HepG2 (cell line): Measurements from ENCODE around the gene CACTIN. TPM values are rescaled to one million over a fixed set of nuclear protein-coding genes. Genes with fewer than 3 reads are reported as not detected.
A peak's percentile ranks its signal among the peaks of the same experiment; 100 is the strongest.

Experiments
- ATAC-seq: fragments of 200-7000 bp; cut with Tn5 transposase; 3 replicates; pipeline ENCODE4 v1.9.1; 2020; ENCODE audit warnings: mild to moderate bottlenecking, moderate library complexity
- BruUV-seq: library from RNA; stranded (reverse); fragments of 400-500 nt; replicated peaks from 2 replicates; lab custom pipeline; 2021; lab: Mats Ljungman, UMichigan
- CTCF ChIA-PET: fragments of 300-600 bp; formaldehyde crosslinking; extraction: SDS; loops from one replicate; lab custom pipeline; 2021; ENCODE audit warnings: low total read pairs, inconsistent platforms, low intra/inter-chr PET ratio; lab: Yijun Ruan, JAX
- POLR2A ChIA-PET: fragments of 350-600 bp; sonication (Branson Sonifier 250); formaldehyde crosslinking; loops from one replicate; lab custom pipeline; 2020; ENCODE audit warnings: antibody characterized with exemption, inconsistent platforms; lab: Yijun Ruan, JAX
- DNase-seq: peaks from one replicate; pipeline ENCODE4 v3.0.0-alpha.2; 2015; ENCODE audit warnings: low spot score
- FAIRE-seq: peaks from 3 replicates; lab custom pipeline; 2011; peaks lifted over from hg19 to GRCh38; lab: Jason Lieb, UNC
- H2AFZ ChIP-seq: one replicate; pipeline ENCODE4 v1.6.1; 2011; ENCODE audit warnings: low read length, inconsistent platforms
- H3K27ac ChIP-seq: fragments of 300-600 bp; 3 replicates; pipeline ENCODE4 v1.8.0; 2011; ENCODE audit warnings: mixed run types, mild to moderate bottlenecking, mixed read lengths, low read length, inconsistent platforms; ENCODE audit not compliant: insufficient read depth; ENCODE audit errors: extremely low read length
- H3K27me3 ChIP-seq, 2 experiments: fragments of 200-600 bp in 1 of 2; 2 replicates in 1 of 2; 3 replicates in 1 of 2; pipeline versions ENCODE4 v1.6.0 to v1.8.0; 2011; ENCODE audit warnings: low read length in 2 of 2, mild to moderate bottlenecking in 2 of 2, moderate library complexity in 2 of 2, inconsistent platforms in 1 of 2; ENCODE audit not compliant: insufficient read depth in 2 of 2, control insufficient read depth in 1 of 2
- H3K36me3 ChIP-seq, 2 experiments: fragments of 200-600 bp in 1 of 2; replicated peaks in 1 of 2; 2 replicates in 1 of 2; 3 replicates in 1 of 2; pipeline versions ENCODE4 v1.5.1 to v1.8.0; 2011; ENCODE audit warnings: low read length in 2 of 2, inconsistent platforms in 1 of 2; ENCODE audit not compliant: insufficient read depth in 2 of 2, control insufficient read depth in 1 of 2
- H3K4me1 ChIP-seq: 2 replicates; pipeline ENCODE4 v1.5.1; 2012; ENCODE audit warnings: low read length, inconsistent platforms; ENCODE audit not compliant: insufficient read depth
- H3K4me2 ChIP-seq: 2 replicates; pipeline ENCODE4 v1.6.0; 2011; ENCODE audit warnings: low read depth, low read length, inconsistent platforms
- H3K4me3 ChIP-seq, 3 experiments: fragments of 200-600 bp in 1 of 3; sonication (generic), shearing (Covaris generic) in 1 of 3; replicated peaks in 1 of 3; 2 replicates each; pipeline ENCODE4 v1.5.1; 2011 to 2016; ENCODE audit warnings: low read length in 3 of 3, inconsistent platforms in 2 of 3, low read depth in 2 of 3, mild to moderate bottlenecking in 2 of 3, control low read depth in 1 of 3, mixed read lengths in 1 of 3; ENCODE audit not compliant: insufficient read depth in 1 of 3
- H3K79me2 ChIP-seq: one replicate; pipeline ENCODE4 v1.6.1; 2011; ENCODE audit warnings: low read length, inconsistent platforms; ENCODE audit not compliant: insufficient read depth
- H3K9ac ChIP-seq: 2 replicates; pipeline ENCODE4 v1.6.0; 2011; ENCODE audit warnings: mild to moderate bottlenecking, low read depth, low read length, inconsistent platforms; ENCODE audit not compliant: insufficient read depth
- H3K9me3 ChIP-seq: 2 replicates; pipeline ENCODE4 v1.5.1; 2012; ENCODE audit warnings: mild to moderate bottlenecking, low read length
- H4K20me1 ChIP-seq: 2 replicates; pipeline ENCODE4 v1.6.0; 2011; ENCODE audit warnings: inconsistent platforms, mild to moderate bottlenecking, low read length, moderate library complexity; ENCODE audit not compliant: insufficient read depth
- ETV6 ChIP-seq: sonication (generic); formaldehyde crosslinking; conservative IDR thresholded peaks from 2 replicates; pipeline ENCODE4 v1.4.0; 2020; ENCODE audit warnings: missing genetic modification reagents
- RAD21 ChIP-seq: fragments of 450-650 bp; formaldehyde crosslinking; IDR thresholded peaks from 2 replicates; pipeline ENCODE4 v1.5.0; 2020; ENCODE audit warnings: mild to moderate bottlenecking
- STAG1 ChIP-seq: sonication (generic); formaldehyde crosslinking; IDR thresholded peaks from 2 replicates; pipeline ENCODE4 v1.4.0; 2020; ENCODE audit warnings: missing genetic modification reagents
- whole genome bisulfite sequencing: methylation state at CpG from one replicate; pipeline ENCODE4 v1.1.6; 2017; ENCODE audit warnings: low lambda C conversion rate; 5-methylcytosine and 5-hydroxymethylcytosine counted together
- in situ Hi-C: cut with HindIII; loops from 2 replicates; pipeline ENCODE4 v1.10.0; 2017; ENCODE audit warnings: low pct_unique_long_range_greater_than_20kb; ENCODE audit not compliant: extremely low pct_ligation_motif_present
- intact Hi-C: fragments of 100-400 bp; cut with micrococcal nuclease; formaldehyde crosslinking; loops from one replicate; pipeline ENCODE4 v1.10.0; 2022; ENCODE audit not compliant: unreplicated experiment
- polyA plus RNA-seq, 8 experiments: library from polyadenylated mRNA; depleted of rRNA in 3 of 8; stranded (reverse) in 7 of 8; unstranded in 1 of 8; fragments of >200 nt; fragmentation: Illumina TruSeq in 4 of 8; extraction: Trizol in 4 of 8; gene quantifications; 2 replicates each; pipeline versions ENCODE4 v1.2.1 to v1.2.3, GENCODE V29; 2011 to 2016; ENCODE audit warnings: low read depth in 4 of 8, missing spikeins in 1 of 8, mixed read lengths in 1 of 8; ENCODE audit not compliant: insufficient read depth in 1 of 8
- total RNA-seq, 5 experiments: library from RNA; depleted of rRNA; stranded (reverse); fragments of >200 nt; fragmentation: Illumina TruSeq; extraction: Trizol; gene quantifications; 2 replicates each; pipeline ENCODE4 v1.2.3, GENCODE V29; 2016; ENCODE audit warnings: low read depth in 1 of 5
- TF ChIP-seq, protein P1 (sequence below): sonication (generic); formaldehyde crosslinking; IDR thresholded peaks from 2 replicates; pipeline ENCODE4 v1.5.1; 2020; ENCODE audit warnings: missing genetic modification reagents, mild to moderate bottlenecking, borderline replicate concordance
- TF ChIP-seq, protein P2 (sequence below): sonication (generic); formaldehyde crosslinking; IDR thresholded peaks from 2 replicates; pipeline ENCODE4 v1.8.0; 2023; ENCODE audit warnings: mild to moderate bottlenecking, missing genetic modification reagents
- TF ChIP-seq, protein P3 (sequence below): sonication (generic); formaldehyde crosslinking; IDR thresholded peaks from 2 replicates; pipeline ENCODE4 v1.5.0; 2020; ENCODE audit warnings: mild to moderate bottlenecking, missing genetic modification reagents, moderate library complexity

Gene CACTIN
- total and polyA plus RNA-seq, 2 of the 13 experiments (the other 11 are each of a cell fraction or from before 2014, with no cell fraction given), result 10.0 to 16.6 TPM

- no TSS peak for BruUV-seq
- H3K27me3 ChIP-seq, result peaks cover 2 to 23% of the 10 kb centered on the region in 2 experiments; a peak in 4 of 5 replicates
- ATAC-seq (no peak; the same call in 2 of the 3 replicates), FAIRE-seq (no peak), DNase-seq (no peak)
- H3K9me3 ChIP-seq, result no peaks in the 10 kb centered on the region
- no peak overlapping the region for H2AFZ ChIP-seq
- CTCF ChIA-PET, result interaction anchor here (1.4 kb wide), 1 partner anchor 41 kb away, joined by 5 read pairs; no protein-coding TSS in a partner anchor
- H3K4me3 ChIP-seq, result peak overlapping the region in 1 of 3 experiments; percentile 45; a peak in 1 of 6 replicates
- no peaks in the 10 kb centered on the region for H3K36me3 ChIP-seq
- in situ Hi-C loops (no loop called here), intact Hi-C loops (no loop called here)
- POLR2A ChIA-PET, result no interaction called here
- no peaks in the 10 kb centered on the region for H4K20me1 ChIP-seq
- 40% methylated on average over 3 of the region's 16 CpGs for WGBS
- H3K79me2 ChIP-seq, result no peaks in the 10 kb centered on the region
- no peaks in the 10 kb centered on the region for H3K4me1 ChIP-seq
- TF ChIP-seq, protein P1, sequence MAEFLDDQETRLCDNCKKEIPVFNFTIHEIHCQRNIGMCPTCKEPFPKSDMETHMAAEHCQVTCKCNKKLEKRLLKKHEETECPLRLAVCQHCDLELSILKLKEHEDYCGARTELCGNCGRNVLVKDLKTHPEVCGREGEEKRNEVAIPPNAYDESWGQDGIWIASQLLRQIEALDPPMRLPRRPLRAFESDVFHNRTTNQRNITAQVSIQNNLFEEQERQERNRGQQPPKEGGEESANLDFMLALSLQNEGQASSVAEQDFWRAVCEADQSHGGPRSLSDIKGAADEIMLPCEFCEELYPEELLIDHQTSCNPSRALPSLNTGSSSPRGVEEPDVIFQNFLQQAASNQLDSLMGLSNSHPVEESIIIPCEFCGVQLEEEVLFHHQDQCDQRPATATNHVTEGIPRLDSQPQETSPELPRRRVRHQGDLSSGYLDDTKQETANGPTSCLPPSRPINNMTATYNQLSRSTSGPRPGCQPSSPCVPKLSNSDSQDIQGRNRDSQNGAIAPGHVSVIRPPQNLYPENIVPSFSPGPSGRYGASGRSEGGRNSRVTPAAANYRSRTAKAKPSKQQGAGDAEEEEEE (CRISPR knock-in tag), result no peak
- TF ChIP-seq ETV6 (CRISPR knock-in tag) (no peak), STAG1 (CRISPR knock-in tag) (peak; percentile 34), RAD21 (CRISPR knock-in tag) (peak; percentile 14; the same call in 1 of the 2 replicates)
- TF ChIP-seq, protein P2, sequence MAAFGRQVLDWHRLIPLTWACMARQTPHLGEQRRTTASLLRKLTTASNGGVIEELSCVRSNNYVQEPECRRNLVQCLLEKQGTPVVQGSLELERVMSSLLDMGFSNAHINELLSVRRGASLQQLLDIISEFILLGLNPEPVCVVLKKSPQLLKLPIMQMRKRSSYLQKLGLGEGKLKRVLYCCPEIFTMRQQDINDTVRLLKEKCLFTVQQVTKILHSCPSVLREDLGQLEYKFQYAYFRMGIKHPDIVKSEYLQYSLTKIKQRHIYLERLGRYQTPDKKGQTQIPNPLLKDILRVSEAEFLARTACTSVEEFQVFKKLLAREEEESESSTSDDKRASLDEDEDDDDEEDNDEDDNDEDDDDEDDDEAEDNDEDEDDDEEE (CRISPR knock-in tag), result 0 out of 2 replicates have a peak, but pooled peaks have one; percentile 40
- TF ChIP-seq, protein P3, sequence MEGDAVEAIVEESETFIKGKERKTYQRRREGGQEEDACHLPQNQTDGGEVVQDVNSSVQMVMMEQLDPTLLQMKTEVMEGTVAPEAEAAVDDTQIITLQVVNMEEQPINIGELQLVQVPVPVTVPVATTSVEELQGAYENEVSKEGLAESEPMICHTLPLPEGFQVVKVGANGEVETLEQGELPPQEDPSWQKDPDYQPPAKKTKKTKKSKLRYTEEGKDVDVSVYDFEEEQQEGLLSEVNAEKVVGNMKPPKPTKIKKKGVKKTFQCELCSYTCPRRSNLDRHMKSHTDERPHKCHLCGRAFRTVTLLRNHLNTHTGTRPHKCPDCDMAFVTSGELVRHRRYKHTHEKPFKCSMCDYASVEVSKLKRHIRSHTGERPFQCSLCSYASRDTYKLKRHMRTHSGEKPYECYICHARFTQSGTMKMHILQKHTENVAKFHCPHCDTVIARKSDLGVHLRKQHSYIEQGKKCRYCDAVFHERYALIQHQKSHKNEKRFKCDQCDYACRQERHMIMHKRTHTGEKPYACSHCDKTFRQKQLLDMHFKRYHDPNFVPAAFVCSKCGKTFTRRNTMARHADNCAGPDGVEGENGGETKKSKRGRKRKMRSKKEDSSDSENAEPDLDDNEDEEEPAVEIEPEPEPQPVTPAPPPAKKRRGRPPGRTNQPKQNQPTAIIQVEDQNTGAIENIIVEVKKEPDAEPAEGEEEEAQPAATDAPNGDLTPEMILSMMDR, result peak; percentile 59
- peak overlapping the region; percentile 51; the same call in 1 of the 2 replicates for H3K4me2 ChIP-seq
- H3K9ac ChIP-seq, result no peak overlapping the region
- no peak overlapping the region for H3K27ac ChIP-seq
Measured at GRCh38 chr19:3586127-3586626, 40.4 kb downstream of the CACTIN start.
